SK-N-SH (cell line): ENCODE measurements around the gene STOX1. TPM values are rescaled to one million over a fixed set of nuclear protein-coding genes. Genes with fewer than 3 reads are reported as not detected.

ENCODE experiments used
- CTCF ChIA-PET: fragments of 300-600, 350-600 bp; formaldehyde crosslinking; extraction: SDS; loops from one replicate; lab custom pipeline; 2021; lab: Yijun Ruan, JAX
- POLR2A ChIA-PET: fragments of 350-600 bp; sonication (Branson Sonifier 250); formaldehyde crosslinking; extraction: SDS; loops from one replicate; lab custom pipeline; 2020; ENCODE audit warnings: antibody characterized with exemption, inconsistent platforms; lab: Yijun Ruan, JAX
- DNase-seq: peaks from one replicate; pipeline ENCODE4 v3.0.0; 2012
- H2AFZ ChIP-seq: fragments of 200-600 bp; sonication (generic); 2 replicates; pipeline ENCODE4 v1.8.1; 2016; ENCODE audit warnings: antibody characterized with exemption, mild to moderate bottlenecking, low read depth
- H3F3A ChIP-seq: fragments of 200-600 bp; sonication (generic); replicated peaks from 2 replicates; pipeline ENCODE3; 2016; ENCODE audit warnings: antibody characterized with exemption, mild to moderate bottlenecking; ENCODE audit not compliant: insufficient read depth
- H3K27ac ChIP-seq, 2 experiments: fragments of 200-500 bp in 1 of 2; fragments of 200-600 bp in 1 of 2; sonication (Bioruptor generic) in 1 of 2; sonication (generic), shearing (Covaris generic) in 1 of 2; 2 replicates each; pipeline versions ENCODE4 v1.5.1 to v1.6.1; 2014 to 2016; ENCODE audit warnings: low read depth in 2 of 2, inconsistent platforms in 1 of 2, low read length in 1 of 2, mild to moderate bottlenecking in 1 of 2, mixed read lengths in 1 of 2
- H3K27me3 ChIP-seq: fragments of 200-600 bp; sonication (generic), shearing (Covaris generic); 2 replicates; pipeline ENCODE4 v1.6.1; 2016; ENCODE audit warnings: mixed run types; ENCODE audit not compliant: insufficient read depth
- H3K36me3 ChIP-seq, 2 experiments: fragments of 200-500 bp in 1 of 2; fragments of 200-600 bp in 1 of 2; sonication (Bioruptor generic) in 1 of 2; sonication (generic) in 1 of 2; replicated peaks in 1 of 2; 2 replicates each; pipeline versions ENCODE3 to v1.5.1; 2014 to 2016; ENCODE audit warnings: low read length in 1 of 2, mild to moderate bottlenecking in 1 of 2; ENCODE audit not compliant: insufficient read depth in 2 of 2, control insufficient read depth in 1 of 2
- H3K4me1 ChIP-seq, 2 experiments: fragments of 200-500 bp in 1 of 2; fragments of 200-600 bp in 1 of 2; sonication (Bioruptor generic) in 1 of 2; sonication (generic), shearing (Covaris generic) in 1 of 2; 2 replicates each; pipeline versions ENCODE4 v1.5.1 to v1.6.1; 2014 to 2016; ENCODE audit warnings: low read depth in 1 of 2, low read length in 1 of 2, mixed run types in 1 of 2; ENCODE audit not compliant: insufficient read depth in 2 of 2, control insufficient read depth in 1 of 2
- H3K4me2 ChIP-seq: fragments of 200-600 bp; sonication (generic), shearing (Covaris generic); 2 replicates; pipeline ENCODE4 v1.6.1; 2017; ENCODE audit warnings: mixed run types
- H3K4me3 ChIP-seq, 2 experiments: fragments of 200-500 bp in 1 of 2; fragments of 200-600 bp in 1 of 2; sonication (Bioruptor generic) in 1 of 2; sonication (generic), shearing (Covaris generic) in 1 of 2; 2 replicates each; pipeline versions ENCODE4 v1.5.1 to v1.8.1; 2014 to 2016; ENCODE audit warnings: low read depth in 2 of 2, inconsistent platforms in 1 of 2, low read length in 1 of 2, mild to moderate bottlenecking in 1 of 2, mixed read lengths in 1 of 2, moderate library complexity in 1 of 2
- H3K79me2 ChIP-seq: fragments of 200-600 bp; sonication (generic); 2 replicates; pipeline ENCODE4 v1.8.1; 2017; ENCODE audit warnings: mild to moderate bottlenecking; ENCODE audit not compliant: insufficient read depth
- H3K9ac ChIP-seq: fragments of 200-600 bp; sonication (generic); 2 replicates; pipeline ENCODE4 v1.6.1; 2017; ENCODE audit warnings: mixed run types
- H3K9me2 ChIP-seq: fragments of 200-600 bp; sonication (generic); 2 replicates; pipeline ENCODE4 v1.6.1; 2017; ENCODE audit warnings: mixed run types
- H3K9me3 ChIP-seq: fragments of 200-600 bp; sonication (generic); 2 replicates; pipeline ENCODE4 v1.6.1; 2017; ENCODE audit warnings: mixed run types, mild to moderate bottlenecking, moderate library complexity
- H4K20me1 ChIP-seq: fragments of 200-600 bp; sonication (generic); 2 replicates; pipeline ENCODE4 v1.6.1; 2017; ENCODE audit warnings: mild to moderate bottlenecking, mixed run types; ENCODE audit not compliant: insufficient read depth
- EP300 ChIP-seq, 2 experiments: IDR thresholded peaks; 2 replicates each; pipeline versions ENCODE4 v1.4.0 to v1.6.1; 2012; ENCODE audit warnings: borderline replicate concordance in 1 of 2, low read depth in 1 of 2, low read length in 1 of 2
- EZH2phosphoT487 ChIP-seq: fragments of 200-600 bp; sonication (generic); IDR thresholded peaks from 2 replicates; pipeline ENCODE4 v1.6.1; 2017; ENCODE audit warnings: low read depth, mixed run types, mild to moderate bottlenecking, antibody characterized with exemption, moderate library complexity, borderline replicate concordance
- FOSL2 ChIP-seq: IDR thresholded peaks from 2 replicates; pipeline ENCODE4 v1.4.0; 2012; ENCODE audit warnings: low read depth, mild to moderate bottlenecking, moderate library complexity, borderline replicate concordance
- FOXM1 ChIP-seq: IDR thresholded peaks from 2 replicates; pipeline ENCODE4 v1.4.0; 2012; ENCODE audit warnings: low read depth, mild to moderate bottlenecking
- GABPA ChIP-seq: IDR thresholded peaks from 2 replicates; pipeline ENCODE4 v1.4.0; 2012; ENCODE audit warnings: low read depth, mild to moderate bottlenecking
- GATA2 ChIP-seq: sonication (generic); formaldehyde crosslinking; IDR thresholded peaks from 2 replicates; pipeline ENCODE4 v1.5.0; 2020; ENCODE audit warnings: mild to moderate bottlenecking, missing genetic modification reagents
- JUND ChIP-seq: IDR thresholded peaks from 2 replicates; pipeline ENCODE4 v1.4.0; 2012
- MAX ChIP-seq: IDR thresholded peaks from 2 replicates; pipeline ENCODE4 v1.4.0; 2012; ENCODE audit warnings: low read depth
- MXI1 ChIP-seq: IDR thresholded peaks from 2 replicates; pipeline ENCODE4 v1.6.1; 2012; ENCODE audit warnings: mild to moderate bottlenecking, low read depth, low read length, improper control_type of control experiment
- PBX3 ChIP-seq: IDR thresholded peaks from 2 replicates; pipeline ENCODE4; 2012
- RAD21 ChIP-seq: IDR thresholded peaks from 2 replicates; pipeline ENCODE4 v1.6.1; 2012; ENCODE audit warnings: mild to moderate bottlenecking, low read length
- RCOR1 ChIP-seq: fragments of 150-350 bp; IDR thresholded peaks from 2 replicates; pipeline ENCODE4 v1.6.1; 2017; ENCODE audit warnings: antibody characterized with exemption, low read length
- RFX5 ChIP-seq: IDR thresholded peaks from 2 replicates; pipeline ENCODE4 v1.6.1; 2012; ENCODE audit warnings: mild to moderate bottlenecking, improper control_type of control experiment, low read length
- RXRA ChIP-seq: IDR thresholded peaks from 2 replicates; pipeline ENCODE4 v1.4.0; 2012; ENCODE audit warnings: low read depth, mild to moderate bottlenecking, borderline replicate concordance
- TEAD4 ChIP-seq: IDR thresholded peaks from 2 replicates; pipeline ENCODE4 v1.4.0; 2012; ENCODE audit warnings: mild to moderate bottlenecking, borderline replicate concordance; ENCODE audit not compliant: insufficient read depth
- USF1 ChIP-seq: IDR thresholded peaks from 2 replicates; pipeline ENCODE4 v1.4.0; 2012; ENCODE audit warnings: low read depth, borderline replicate concordance
- ZBTB33 ChIP-seq: IDR thresholded peaks from 2 replicates; pipeline ENCODE4 v1.4.0; 2012; ENCODE audit warnings: low read depth, borderline replicate concordance
- WGBS: methylation state at CpG from one replicate; pipeline ENCODE4 v1.1.6; 2017; ENCODE audit warnings: low lambda C conversion rate; 5-methylcytosine and 5-hydroxymethylcytosine counted together
- polyA plus RNA-seq, 3 experiments: library from polyadenylated mRNA; depleted of rRNA; stranded (reverse); fragments of >200 nt; gene quantifications; 2 replicates each; pipeline ENCODE4 v1.2.3, GENCODE V29; 2012

Gene STOX1
- polyA plus RNA-seq, 1 of the 3 experiments (the other 2 are of a cell fraction) = 0.13 TPM

GRCh38 chr10:68879628-68880027 lies 52.3 kb downstream of the STOX1 start:
- Histone ChIP-seq H3K9ac (no peak overlapping the region), H3K4me1 (no peaks in the 10 kb centered on the region), H3K27me3 (no peaks in the 10 kb centered on the region), H2AFZ (no peak overlapping the region), H3K27ac (no peak overlapping the region), H3F3A (no peaks in the 10 kb centered on the region), H3K79me2 (no peaks in the 10 kb centered on the region), H3K36me3 (no peaks in the 10 kb centered on the region), H3K9me3 (no peaks in the 10 kb centered on the region), H3K9me2 (no peaks in the 10 kb centered on the region), H3K4me2 (no peak overlapping the region), H3K4me3 (no peak overlapping the region), H4K20me1 (no peaks in the 10 kb centered on the region)
- 90% methylated on average over 2 of the region's 2 CpGs for WGBS
- ChIA-PET POLR2A (no interaction called here), CTCF (interaction anchor here (1.8 kb wide), 1 partner anchor 18 kb away, joined by 6 read pairs; no protein-coding TSS in a partner anchor)
- TF ChIP-seq GATA2 (CRISPR knock-in tag) = no peak
- no peak for TF ChIP-seq FOSL2
- no peak for TF ChIP-seq TEAD4
- no peak for TF ChIP-seq FOXM1
- no peak for TF ChIP-seq ZBTB33
- TF ChIP-seq PBX3 = no peak
- no peak for TF ChIP-seq EZH2phosphoT487
- TF ChIP-seq MXI1 = no peak
- TF ChIP-seq RXRA = no peak
- no peak for TF ChIP-seq RFX5
- no peak for TF ChIP-seq USF1
- TF ChIP-seq RAD21 = no peak
- TF ChIP-seq EP300 (IDR thresholded peaks at IDR 0.05; ENCODE audit: borderline replicate concordance in 1 of 2, low read depth in 1 of 2, low read length in 1 of 2) = no peak
- TF ChIP-seq GABPA = no peak
- TF ChIP-seq JUND = no peak
- DNase-seq = no peak

- Histone ChIP-seq H3K27ac (no peak overlapping the region), H3K4me3 (no peak overlapping the region), H4K20me1 (no peaks in the 10 kb centered on the region), H2AFZ (no peak overlapping the region), H3K79me2 (no peaks in the 10 kb centered on the region), H3F3A (no peaks in the 10 kb centered on the region), H3K9ac (no peak overlapping the region), H3K27me3 (no peaks in the 10 kb centered on the region), H3K36me3 (no peaks in the 10 kb centered on the region), H3K9me2 (no peaks in the 10 kb centered on the region), H3K4me2 (no peak overlapping the region), H3K4me1 (no peaks in the 10 kb centered on the region), H3K9me3 (no peaks in the 10 kb centered on the region)
- DNase-seq = no peak
- CTCF ChIA-PET = interaction anchor here (1.8 kb wide), 1 partner anchor 18 kb away, joined by 6 read pairs; no protein-coding TSS in a partner anchor
- POLR2A ChIA-PET = no interaction called here
- WGBS = 91% methylated on average over 4 of the region's 4 CpGs
- TF ChIP-seq MAX (no peak), TEAD4 (no peak), RFX5 (no peak), RCOR1 (no peak)
These were observed 52.9 kb downstream of the STOX1 start for GRCh38 chr10:68880181-68880580.
